H1 (cell line): Measurements from ENCODE around the gene ACSL6.

Experiments used
- CREB1 ChIP-seq: IDR thresholded peaks from 2 replicates; pipeline ENCODE4 v1.6.1; 2012; ENCODE audit warnings: inconsistent platforms
- EP300 ChIP-seq, 2 experiments: IDR thresholded peaks; 1 replicate in 1 of 2; 2 replicates in 1 of 2; pipeline ENCODE4 v1.6.1; 2011 to 2012; ENCODE audit warnings: low read depth in 2 of 2, low read length in 2 of 2, mild to moderate bottlenecking in 2 of 2, borderline replicate concordance in 1 of 2, inconsistent platforms in 1 of 2, moderate library complexity in 1 of 2
- POLR2A ChIP-seq, 2 experiments: IDR thresholded peaks; 1 replicate in 1 of 2; 2 replicates in 1 of 2; pipeline ENCODE4 v1.6.1; 2011; ENCODE audit warnings: low read depth in 2 of 2, low read length in 2 of 2, mild to moderate bottlenecking in 2 of 2; ENCODE audit errors: control extremely low read depth in 1 of 2
- SP1 ChIP-seq: IDR thresholded peaks from 2 replicates; pipeline ENCODE4 v1.6.1; 2011; ENCODE audit warnings: low read depth, low read length
- TF ChIP-seq, protein P1 (sequence below): IDR thresholded peaks from 2 replicates; pipeline ENCODE4 v1.6.1; 2012; ENCODE audit warnings: inconsistent platforms

DNA sequence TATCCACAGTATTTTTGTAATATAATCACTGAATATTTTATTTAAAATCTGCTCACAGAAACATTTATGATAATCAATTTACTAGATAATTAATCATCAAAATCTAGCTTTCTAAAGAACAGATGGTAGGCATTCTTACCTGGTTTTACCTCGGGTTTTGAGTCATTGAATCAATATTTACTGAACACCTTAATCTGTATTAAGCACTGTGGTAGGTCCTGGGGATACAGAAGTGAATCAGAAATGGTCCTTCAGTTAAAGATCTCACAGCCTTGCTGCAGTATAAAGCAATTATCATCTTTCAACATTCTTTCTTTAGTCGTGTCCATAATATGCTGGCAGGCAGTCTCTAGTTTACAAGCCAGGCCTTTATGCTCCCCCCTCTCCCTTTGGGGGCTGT lies 64.0 kb downstream of the ACSL6 start:
- no peak for TF ChIP-seq EP300 (IDR thresholded peaks at IDR 0.05; ENCODE audit: borderline replicate concordance in 1 of 2, low read depth in 2 of 2, low read length in 2 of 2)
- no peak for TF ChIP-seq SP1
- no peak for TF ChIP-seq CREB1
- no peak for TF ChIP-seq POLR2A (IDR thresholded peaks at IDR 0.05; ENCODE audit: control extremely low read depth in 1 of 2, low read depth in 2 of 2, low read length in 2 of 2)
- TF ChIP-seq, protein P1, sequence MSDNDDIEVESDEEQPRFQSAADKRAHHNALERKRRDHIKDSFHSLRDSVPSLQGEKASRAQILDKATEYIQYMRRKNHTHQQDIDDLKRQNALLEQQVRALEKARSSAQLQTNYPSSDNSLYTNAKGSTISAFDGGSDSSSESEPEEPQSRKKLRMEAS = no peak
